NCI-H1436 (cell line): ENCODE data around the gene FAM236C.
"Not testable (repeated sequence)": the region's sequence is repeated elsewhere in the genome, so short reads cannot be mapped to it uniquely, and the experiment has no call there.

Experiments used
- DNase-seq: peaks from one replicate; lab custom pipeline; 2025; lab: John Stamatoyannopoulos, UW

Gene FAM236C

DNA sequence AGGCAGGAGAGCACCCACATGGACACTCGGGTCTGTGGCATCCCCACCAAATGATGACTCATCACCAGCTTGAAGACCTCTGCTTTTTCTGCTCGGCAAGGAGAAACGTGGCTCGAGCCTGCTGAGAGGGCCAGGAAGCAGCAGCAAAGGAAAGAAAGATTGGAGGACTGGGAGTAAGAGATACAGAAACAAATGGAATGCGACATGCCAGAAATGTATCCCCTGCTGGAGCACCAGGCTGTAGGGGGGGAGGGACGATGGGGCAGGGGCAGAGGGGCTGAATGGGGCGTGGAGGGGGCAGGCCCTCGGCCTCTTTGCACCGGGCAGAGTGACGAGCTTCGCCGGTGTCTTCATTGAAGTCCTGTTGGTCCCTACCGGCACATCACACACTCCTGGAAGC lies at the start of gene FAM236C:
Gene FAM236C, plus strand, starts transcription at position 301 of the 400 bp plus-strand sequence. CDS start 100 bp downstream, outside the sequence.
- DNase-seq, result not testable (repeated sequence)

DNA sequence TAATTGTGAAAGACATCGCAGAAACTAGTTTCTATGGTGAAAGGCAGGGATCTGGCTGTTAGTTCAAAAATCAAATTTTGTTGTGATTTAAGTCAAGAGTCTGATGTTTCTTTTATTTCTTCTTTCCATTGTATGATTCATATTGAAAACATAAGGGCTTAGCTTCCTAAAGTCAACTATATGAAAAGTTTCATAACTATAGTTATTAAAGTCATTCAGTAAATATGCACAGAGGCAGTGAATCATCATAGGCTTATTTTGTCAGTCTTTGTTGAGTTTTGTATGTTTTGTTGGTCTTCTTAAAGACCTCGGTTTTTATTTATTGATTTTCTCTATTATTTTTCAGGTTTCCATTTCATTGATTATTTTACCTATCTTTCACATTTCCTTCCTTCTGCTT lies 29.5 kb upstream of the FAM236C start:
- not testable (repeated sequence) for DNase-seq

DNA sequence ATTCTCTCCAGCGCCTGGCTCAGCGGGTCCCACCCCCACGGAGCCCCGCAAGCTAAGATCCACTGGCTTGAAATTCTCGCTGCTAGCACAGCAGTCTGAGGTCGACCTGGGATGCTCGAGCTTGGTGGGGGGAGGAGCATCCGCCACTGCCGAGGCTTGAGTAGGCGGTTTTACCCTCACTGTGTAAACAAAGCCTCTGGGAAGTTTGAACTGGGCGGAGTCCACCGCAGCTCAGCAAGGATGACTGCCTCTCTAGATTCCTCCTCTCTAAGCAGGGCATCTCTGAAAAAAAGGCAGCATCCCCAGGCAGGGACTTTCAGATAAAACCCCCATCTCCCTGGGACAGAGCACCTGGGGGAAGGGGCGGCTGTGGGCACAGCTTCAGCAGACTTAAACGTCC lies 22.7 kb upstream of the FAM236C start:
- not testable (repeated sequence) for DNase-seq

DNA sequence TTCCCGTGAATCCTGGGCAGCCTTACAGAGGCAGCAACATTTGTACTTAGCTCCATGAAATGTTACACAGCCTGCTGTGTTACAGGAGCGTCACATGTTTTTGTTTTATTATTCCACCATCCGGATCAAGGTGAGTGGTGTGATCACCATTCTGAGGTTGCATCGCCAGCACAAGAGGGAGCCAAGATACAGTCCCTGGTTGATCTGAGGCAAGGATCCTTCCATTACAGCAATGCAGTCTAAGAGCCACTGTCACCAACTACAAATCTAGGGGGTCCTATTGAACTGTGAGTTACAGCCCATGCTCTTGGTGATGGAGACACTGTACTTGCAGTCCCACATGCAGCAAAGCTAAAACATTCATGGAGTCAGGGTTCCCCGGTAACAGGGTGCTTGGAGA lies 3.7 kb downstream of the FAM236C start:
- DNase-seq, result not testable (repeated sequence)

DNA sequence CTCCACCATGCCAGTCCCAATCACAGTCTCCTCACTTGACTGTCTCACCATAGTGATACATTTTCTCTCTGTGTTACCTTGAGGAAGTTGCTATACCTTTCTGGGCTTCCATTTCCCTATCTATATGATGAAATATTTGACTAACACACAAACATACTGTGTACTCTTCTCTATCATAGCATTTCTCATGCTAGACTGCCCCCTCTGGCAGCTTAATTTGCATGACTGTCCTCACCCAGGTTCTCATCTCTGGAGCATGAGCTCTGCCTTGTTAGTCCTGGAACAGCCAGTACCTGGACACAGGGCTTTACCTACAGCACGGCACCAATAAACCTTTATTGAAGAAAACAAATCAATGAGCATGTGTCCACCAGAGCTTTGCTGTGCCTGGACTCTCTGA lies 19.9 kb downstream of the FAM236C start:
- DNase-seq, result not testable (repeated sequence)

DNA sequence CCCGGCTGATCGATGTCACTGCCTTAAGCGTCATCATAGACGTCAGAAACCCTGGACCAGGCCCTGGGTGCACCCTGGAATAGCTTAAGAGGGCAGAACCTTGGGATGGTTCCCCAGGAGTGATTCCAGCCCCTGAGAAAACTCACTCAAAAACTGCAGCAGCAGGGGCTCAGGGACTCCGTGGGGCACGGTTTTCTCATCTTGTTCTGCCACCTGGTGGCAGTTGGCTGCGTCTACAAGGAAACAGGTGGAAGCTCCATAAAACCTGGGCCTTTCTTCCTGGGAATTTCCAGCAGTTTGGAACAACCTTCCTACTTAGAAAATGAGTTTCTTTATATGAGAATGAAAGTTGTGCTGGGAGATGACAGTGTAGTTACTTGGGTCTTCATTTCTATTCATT lies 24.0 kb downstream of the FAM236C start:
- DNase-seq, result not testable (repeated sequence)

DNA sequence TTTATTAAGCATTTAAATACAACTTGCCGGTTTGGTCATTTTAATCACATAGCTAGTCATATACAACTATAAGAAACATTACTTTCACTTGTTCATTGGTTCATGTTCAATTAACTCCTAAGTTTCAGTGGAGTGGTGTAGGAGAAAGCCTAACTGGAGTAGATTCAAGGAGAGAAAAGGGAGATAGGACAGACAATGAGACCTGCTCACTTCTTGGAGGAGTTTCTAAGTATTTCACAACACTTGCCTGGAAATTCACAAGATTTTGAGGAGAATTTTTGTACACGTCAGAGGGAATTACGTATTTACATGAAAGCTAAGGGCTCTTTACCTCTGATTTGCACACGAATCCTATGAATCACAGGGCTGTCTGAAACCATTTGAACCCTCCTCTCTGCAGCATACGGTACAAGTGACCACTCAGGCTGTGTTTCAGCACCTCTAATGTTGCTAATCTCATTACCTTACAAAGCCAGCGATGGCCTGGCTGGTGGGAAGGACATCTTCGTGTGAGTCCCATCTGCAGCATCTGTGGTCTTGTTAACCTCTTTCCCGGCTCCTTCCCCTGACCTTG lies 24.6 kb downstream of the FAM236C start:
- not testable (repeated sequence) for DNase-seq

DNA sequence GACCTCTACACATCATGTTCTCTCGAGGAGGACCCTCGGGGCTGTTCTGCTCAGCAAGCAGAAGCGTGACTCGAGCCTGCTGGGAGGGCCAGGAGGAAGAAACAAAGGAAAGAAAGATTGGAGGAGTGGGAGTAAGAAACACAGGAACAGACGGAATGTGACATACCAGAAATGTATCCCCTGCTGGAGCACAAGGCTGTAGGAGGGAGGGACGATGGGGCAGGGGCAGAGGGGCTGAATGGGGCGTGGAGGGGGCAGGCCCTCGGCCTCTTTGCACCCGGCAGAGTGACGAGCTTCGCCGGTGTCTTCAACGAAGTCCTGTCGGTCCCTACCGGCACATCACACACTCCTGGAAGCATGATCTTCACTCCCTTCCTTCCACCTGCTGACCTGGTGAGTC lies 25.5 kb downstream of the FAM236C start, which contains the start of gene FAM236A:
Gene FAM236A, plus strand, starts transcription at position 301 of the 400 bp plus-strand sequence. Its CDS starts 57 bp downstream, at position 358.
- DNase-seq, result not testable (repeated sequence)

DNA sequence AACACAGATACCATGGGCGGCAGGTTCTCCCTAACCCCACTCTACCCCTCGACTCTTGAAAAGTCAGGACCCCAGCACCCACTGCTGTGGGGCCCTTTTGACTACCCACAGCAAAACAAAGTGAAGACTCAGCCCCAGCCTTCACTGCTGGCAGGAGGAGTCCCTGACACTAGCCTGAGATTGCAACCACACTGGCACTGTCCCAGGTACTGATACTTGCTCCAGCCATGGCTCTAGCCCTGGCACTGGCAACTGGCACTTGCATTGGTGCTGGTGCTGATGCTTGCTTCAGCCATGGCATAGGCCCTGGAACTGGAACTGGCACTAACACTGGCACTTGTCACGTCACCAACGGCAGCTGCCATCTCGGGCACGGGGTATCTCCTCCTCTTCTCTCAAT lies 29.9 kb downstream of the FAM236C start:
- DNase-seq, result not testable (repeated sequence)

DNA sequence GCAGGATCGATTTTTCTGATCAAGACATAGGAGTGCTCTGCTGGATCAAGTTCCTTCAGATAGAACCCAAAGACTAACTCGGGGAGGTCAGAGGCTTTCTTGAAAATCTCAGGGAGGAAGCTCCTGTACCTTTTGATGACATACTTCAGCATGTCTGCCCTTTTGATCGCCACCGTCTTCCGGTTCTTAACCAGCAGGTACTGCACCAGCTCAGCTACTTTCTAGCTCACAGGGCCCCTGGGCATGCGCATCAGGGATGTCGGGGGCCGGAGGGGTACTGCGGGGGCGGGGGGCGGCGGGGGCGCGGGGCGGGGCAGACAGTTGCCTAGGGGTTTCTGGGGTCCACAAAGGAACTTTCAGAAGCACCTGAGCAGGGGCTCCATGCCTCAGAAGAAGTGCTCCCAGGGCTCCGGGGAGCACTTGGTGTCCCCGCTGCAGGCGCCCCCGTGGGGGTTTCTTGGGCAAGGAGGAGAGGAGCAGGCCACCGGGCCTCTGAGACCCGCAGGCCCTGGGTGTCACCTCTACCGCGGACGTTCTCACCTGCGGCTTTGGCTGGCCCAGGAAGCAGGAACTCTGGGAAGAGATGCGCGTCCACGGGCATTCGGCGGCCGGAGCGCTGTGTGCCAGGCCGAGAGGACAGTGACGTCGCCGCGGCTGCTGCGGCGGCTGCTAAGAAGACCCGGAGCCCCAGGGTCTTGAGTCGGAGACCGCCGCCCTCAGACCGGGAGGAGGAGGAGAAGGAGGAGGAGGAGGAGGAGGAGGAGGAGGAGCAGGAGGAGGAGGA lies 30.8 kb downstream of the FAM236C start:
- DNase-seq, result not testable (repeated sequence)

DNA sequence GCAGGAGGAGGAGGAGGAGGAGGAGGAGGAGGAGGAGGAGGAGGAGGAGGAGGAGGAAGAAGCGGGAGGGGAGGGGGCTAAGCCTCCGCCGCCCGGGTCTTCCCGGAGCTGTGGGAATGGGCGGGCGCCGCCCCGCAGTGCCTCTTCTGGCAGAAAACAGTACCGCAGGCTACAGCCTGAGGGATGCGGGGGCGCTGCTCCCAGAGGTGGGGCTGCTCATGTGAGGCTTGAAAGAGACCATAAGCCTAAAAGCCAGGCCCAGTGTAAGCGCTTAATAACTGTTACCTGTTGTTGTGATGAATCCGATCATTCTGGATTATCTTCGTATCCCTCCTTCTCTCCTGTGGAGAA lies 31.4 kb downstream of the FAM236C start, which contains the start of gene DMRTC1:
Gene DMRTC1, minus strand, starts transcription at position 19 of the 351 bp plus-strand sequence. CDS start 68,143 bp downstream, outside the sequence.
- not testable (repeated sequence) for DNase-seq

DNA sequence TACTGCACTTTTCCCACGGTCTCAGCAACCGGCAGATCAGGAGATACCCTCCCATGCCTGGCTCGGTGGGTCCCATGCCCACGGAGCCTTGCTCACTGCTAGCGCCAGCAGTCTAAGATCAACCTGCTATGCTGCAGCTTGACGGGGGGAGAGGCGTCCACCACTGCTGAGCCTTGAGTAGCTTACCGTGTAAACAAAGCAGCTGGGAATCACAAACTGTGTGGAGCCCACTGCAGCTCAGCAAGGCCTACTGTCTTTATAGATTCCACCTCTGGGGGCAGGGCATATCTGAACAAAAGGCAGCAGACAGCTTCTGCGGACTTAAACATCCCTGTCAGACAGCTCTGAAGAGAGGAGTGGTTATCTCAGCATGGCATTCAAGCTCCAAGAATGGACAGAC lies 47.6 kb downstream of the FAM236C start:
- not testable (repeated sequence) for DNase-seq
